ENCODE results near the gene ST13.
"Not testable (repeated sequence)": the region's sequence is repeated elsewhere in the genome, so short reads cannot be mapped to it uniquely, and the experiment has no call there.

ST13 gene

GRCh38 chr22:40829131-40829530, 27.3 kb downstream of the ST13 start:
- Histone ChIP-seq H2AK5ac (ENCODE audit: low read depth, low read length) (no peak overlapping the region), H2BK15ac (ENCODE audit: low read length) (no peak overlapping the region), H3K18ac (ENCODE audit: low read length) (no peak overlapping the region), H2BK120ac (ENCODE audit: low read depth, low read length) (no peak overlapping the region), H4K91ac (ENCODE audit: low read depth, low read length, poor library complexity) (no peak overlapping the region), H2AFZ (ENCODE audit: low read length) (no peak overlapping the region), H3K9ac (ENCODE audit: low read depth, low read length, poor library complexity) (no peak overlapping the region), H3K27ac (replicated peaks; ENCODE audit: low read length) (no peak overlapping the region), H3K9me3 (replicated peaks in 1 of 2; ENCODE audit: control insufficient read depth in 2 of 2, insufficient read depth in 1 of 2, low read depth in 1 of 2, low read length in 2 of 2) (no peaks in the 10 kb centered on the region), H3K4me1 (ENCODE audit: control insufficient read depth in 2 of 2, insufficient read depth in 1 of 2, low read depth in 1 of 2, low read length in 2 of 2) (no peaks in the 10 kb centered on the region), H4K8ac (ENCODE audit: low read depth, low read length) (no peak overlapping the region), H3K4me2 (ENCODE audit: insufficient read depth, low read length, poor library complexity, severe bottlenecking) (no peak overlapping the region), H3K14ac (ENCODE audit: low read length) (no peak overlapping the region), H3K27me3 (ENCODE audit: control insufficient read depth in 3 of 3, insufficient read depth in 3 of 3, low read depth in 1 of 3, low read length in 3 of 3) (no peaks in the 10 kb centered on the region), H3K23ac (ENCODE audit: low read depth, low read length, poor library complexity) (no peak overlapping the region), H3K79me1 (ENCODE audit: low read depth, low read length) (no peaks in the 10 kb centered on the region), H3K4ac (ENCODE audit: low read length) (no peak overlapping the region), H3K36me3 (replicated peaks in 1 of 2; ENCODE audit: control insufficient read depth in 2 of 2, insufficient read depth in 2 of 2, low read length in 2 of 2) (peaks cover 11 to 93% of the 10 kb centered on the region in 2 donors), H3K4me3 (ENCODE audit: low read length in 2 of 2) (no peak overlapping the region), H2BK5ac (ENCODE audit: low read length) (no peak overlapping the region), H2BK12ac (ENCODE audit: low read length) (no peak overlapping the region)
- no peak for DNase-seq (ENCODE audit: low spot score)
- no CpG with 5 or more reads among the region's 6 CpGs for WGBS, 2 donors (ENCODE audit: extremely low coverage in 2 of 2, insufficient read length in 2 of 2, insufficient replicate concordance in 1 of 2)

GRCh38 chr22:40826984-40827741, 29.3 kb downstream of the ST13 start:
- Histone ChIP-seq H2BK120ac (ENCODE audit: low read depth, low read length) (no peak overlapping the region), H3K14ac (ENCODE audit: low read length) (no peak overlapping the region), H3K18ac (ENCODE audit: low read length) (no peak overlapping the region), H2BK12ac (ENCODE audit: low read length) (no peak overlapping the region), H3K23ac (ENCODE audit: low read depth, low read length, poor library complexity) (no peak overlapping the region), H3K36me3 (replicated peaks in 1 of 2; ENCODE audit: control insufficient read depth in 2 of 2, insufficient read depth in 2 of 2, low read length in 2 of 2) (peaks cover 4 to 94% of the 10 kb centered on the region in 2 donors), H3K79me1 (ENCODE audit: low read depth, low read length) (no peaks in the 10 kb centered on the region), H3K9ac (ENCODE audit: low read depth, low read length, poor library complexity) (no peak overlapping the region), H2BK15ac (ENCODE audit: low read length) (no peak overlapping the region), H2AFZ (ENCODE audit: low read length) (no peak overlapping the region), H4K91ac (ENCODE audit: low read depth, low read length, poor library complexity) (no peak overlapping the region), H3K9me3 (replicated peaks in 1 of 2; ENCODE audit: control insufficient read depth in 2 of 2, insufficient read depth in 1 of 2, low read depth in 1 of 2, low read length in 2 of 2) (no peaks in the 10 kb centered on the region), H3K4ac (ENCODE audit: low read length) (no peak overlapping the region), H3K4me1 (ENCODE audit: control insufficient read depth in 2 of 2, insufficient read depth in 1 of 2, low read depth in 1 of 2, low read length in 2 of 2) (no peaks in the 10 kb centered on the region), H2BK5ac (ENCODE audit: low read length) (no peak overlapping the region), H4K8ac (ENCODE audit: low read depth, low read length) (no peak overlapping the region), H3K4me3 (ENCODE audit: low read length in 2 of 2) (no peak overlapping the region), H3K27ac (replicated peaks; ENCODE audit: low read length) (no peak overlapping the region), H3K27me3 (ENCODE audit: control insufficient read depth in 3 of 3, insufficient read depth in 3 of 3, low read depth in 1 of 3, low read length in 3 of 3) (no peaks in the 10 kb centered on the region), H2AK5ac (ENCODE audit: low read depth, low read length) (no peak overlapping the region), H3K4me2 (ENCODE audit: insufficient read depth, low read length, poor library complexity, severe bottlenecking) (no peak overlapping the region)
- no CpG with 5 or more reads among the region's 7 CpGs for WGBS, 2 donors (ENCODE audit: extremely low coverage in 2 of 2, insufficient read length in 2 of 2, insufficient replicate concordance in 1 of 2)
- DNase-seq (ENCODE audit: low spot score), result no peak

GRCh38 chr22:40826292-40826691, 30.1 kb downstream of the ST13 start:
- not testable (repeated sequence) for H3K79me1 ChIP-seq (ENCODE audit: low read depth, low read length); H2BK15ac ChIP-seq (ENCODE audit: low read length); H3K9me3 ChIP-seq (replicated peaks in 1 of 2; ENCODE audit: control insufficient read depth in 2 of 2, insufficient read depth in 1 of 2, low read depth in 1 of 2, low read length in 2 of 2); H3K4me3 ChIP-seq (ENCODE audit: low read length in 2 of 2); H3K9ac ChIP-seq (ENCODE audit: low read depth, low read length, poor library complexity); H3K27me3 ChIP-seq (ENCODE audit: control insufficient read depth in 3 of 3, insufficient read depth in 3 of 3, low read depth in 1 of 3, low read length in 3 of 3); H2BK5ac ChIP-seq (ENCODE audit: low read length); H3K23ac ChIP-seq (ENCODE audit: low read depth, low read length, poor library complexity); H4K8ac ChIP-seq (ENCODE audit: low read depth, low read length); H3K18ac ChIP-seq (ENCODE audit: low read length); DNase-seq (ENCODE audit: low spot score); H3K14ac ChIP-seq (ENCODE audit: low read length); H2BK120ac ChIP-seq (ENCODE audit: low read depth, low read length); H4K91ac ChIP-seq (ENCODE audit: low read depth, low read length, poor library complexity); H3K4me1 ChIP-seq (ENCODE audit: control insufficient read depth in 2 of 2, insufficient read depth in 1 of 2, low read depth in 1 of 2, low read length in 2 of 2); H3K4ac ChIP-seq (ENCODE audit: low read length); H2AK5ac ChIP-seq (ENCODE audit: low read depth, low read length); H2BK12ac ChIP-seq (ENCODE audit: low read length); H2AFZ ChIP-seq (ENCODE audit: low read length); H3K4me2 ChIP-seq (ENCODE audit: insufficient read depth, low read length, poor library complexity, severe bottlenecking); H3K27ac ChIP-seq (replicated peaks; ENCODE audit: low read length)
- no CpG with 5 or more reads among the region's 2 CpGs for WGBS, 2 donors (ENCODE audit: extremely low coverage in 2 of 2, insufficient read length in 2 of 2, insufficient replicate concordance in 1 of 2)
- peaks cover 4 to 87% of the 10 kb centered on the region in 2 donors for H3K36me3 ChIP-seq (replicated peaks in 1 of 2; ENCODE audit: control insufficient read depth in 2 of 2, insufficient read depth in 2 of 2, low read length in 2 of 2)

GRCh38 chr22:40823426-40823825, 33.0 kb downstream of the ST13 start:
- H3K9ac ChIP-seq (ENCODE audit: low read depth, low read length, poor library complexity), result no peak overlapping the region

More at GRCh38 chr22:40823426-40823825, 33.0 kb downstream of the ST13 start:
- Histone ChIP-seq H2AK5ac (ENCODE audit: low read depth, low read length) (no peak overlapping the region), H3K14ac (ENCODE audit: low read length) (no peak overlapping the region), H3K4ac (ENCODE audit: low read length) (no peak overlapping the region), H2BK15ac (ENCODE audit: low read length) (no peak overlapping the region), H2BK5ac (ENCODE audit: low read length) (no peak overlapping the region), H2AFZ (ENCODE audit: low read length) (no peak overlapping the region), H3K18ac (ENCODE audit: low read length) (no peak overlapping the region), H3K4me1 (ENCODE audit: control insufficient read depth in 2 of 2, insufficient read depth in 1 of 2, low read depth in 1 of 2, low read length in 2 of 2) (peaks cover 0 to 3% of the 10 kb centered on the region in 2 donors), H4K91ac (ENCODE audit: low read depth, low read length, poor library complexity) (no peak overlapping the region), H3K4me3 (ENCODE audit: low read length in 2 of 2) (no peak overlapping the region), H3K27ac (replicated peaks; ENCODE audit: low read length) (no peak overlapping the region), H3K36me3 (replicated peaks in 1 of 2; ENCODE audit: control insufficient read depth in 2 of 2, insufficient read depth in 2 of 2, low read length in 2 of 2) (peaks cover 0 to 58% of the 10 kb centered on the region in 2 donors), H2BK120ac (ENCODE audit: low read depth, low read length) (no peak overlapping the region), H3K4me2 (ENCODE audit: insufficient read depth, low read length, poor library complexity, severe bottlenecking) (no peak overlapping the region), H3K27me3 (ENCODE audit: control insufficient read depth in 3 of 3, insufficient read depth in 3 of 3, low read depth in 1 of 3, low read length in 3 of 3) (no peaks in the 10 kb centered on the region), H2BK12ac (ENCODE audit: low read length) (no peak overlapping the region), H3K9me3 (replicated peaks in 1 of 2; ENCODE audit: control insufficient read depth in 2 of 2, insufficient read depth in 1 of 2, low read depth in 1 of 2, low read length in 2 of 2) (no peaks in the 10 kb centered on the region), H4K8ac (ENCODE audit: low read depth, low read length) (no peak overlapping the region), H3K23ac (ENCODE audit: low read depth, low read length, poor library complexity) (no peak overlapping the region), H3K79me1 (ENCODE audit: low read depth, low read length) (peaks cover 4% of the 10 kb centered on the region)
- no CpG with 5 or more reads among the region's 1 CpG for WGBS, 2 donors (ENCODE audit: extremely low coverage in 2 of 2, insufficient read length in 2 of 2, insufficient replicate concordance in 1 of 2)
- no peak for DNase-seq (ENCODE audit: low spot score)
